Kidney tubule cell (primary cell): ENCODE measurements around the gene UMAD1.

Experiments used
- DNase-seq: peaks from one replicate; pipeline ENCODE4 v3.0.0-alpha.2; 2018; ENCODE audit warnings: low spot score

Gene UMAD1

GRCh38 chr7:7922684-7923385 lies 282.3 kb downstream of the UMAD1 start:
- DNase-seq: no peak

- no peak for DNase-seq
Observed at GRCh38 chr7:7923818-7924217, 283.3 kb downstream of the UMAD1 start.

GRCh38 chr7:7924303-7924702 lies 283.8 kb downstream of the UMAD1 start:
- no peak for DNase-seq
